ENCODE data around the gene SMCO2.
A peak's percentile ranks its signal among the peaks of the same experiment; 100 is the strongest.

The SMCO2 gene

DNA sequence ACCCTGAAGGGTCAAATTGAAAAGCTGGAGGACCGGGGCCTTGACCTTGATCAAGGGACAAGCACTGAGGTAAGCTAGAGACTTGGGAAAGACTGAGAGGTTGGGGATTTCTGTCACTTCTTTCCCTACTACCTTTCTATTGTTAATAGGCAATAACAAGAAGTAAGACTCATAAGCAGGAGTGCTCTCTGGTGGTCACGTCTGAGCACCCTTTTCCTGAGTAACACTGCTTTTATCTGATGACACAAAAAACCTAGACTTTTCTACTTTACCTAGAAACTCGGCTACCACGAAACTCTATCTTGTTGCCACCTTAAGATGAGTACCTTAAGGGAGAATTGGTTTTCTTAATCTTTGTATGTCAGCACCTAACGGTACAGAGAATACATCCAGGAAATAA, 41.9 kb downstream of the SMCO2 start:
- Histone ChIP-seq H3K36me3 (ENCODE audit: control insufficient read depth, insufficient read depth, low read length) (no peaks in the 10 kb centered on the region), H3K27me3 (replicated peaks; ENCODE audit: control insufficient read depth, insufficient read depth, low read length) (no peaks in the 10 kb centered on the region), H3K4me3 (replicated peaks; ENCODE audit: low read depth, low read length) (no peak overlapping the region)
- TF ChIP-seq, protein P1, sequence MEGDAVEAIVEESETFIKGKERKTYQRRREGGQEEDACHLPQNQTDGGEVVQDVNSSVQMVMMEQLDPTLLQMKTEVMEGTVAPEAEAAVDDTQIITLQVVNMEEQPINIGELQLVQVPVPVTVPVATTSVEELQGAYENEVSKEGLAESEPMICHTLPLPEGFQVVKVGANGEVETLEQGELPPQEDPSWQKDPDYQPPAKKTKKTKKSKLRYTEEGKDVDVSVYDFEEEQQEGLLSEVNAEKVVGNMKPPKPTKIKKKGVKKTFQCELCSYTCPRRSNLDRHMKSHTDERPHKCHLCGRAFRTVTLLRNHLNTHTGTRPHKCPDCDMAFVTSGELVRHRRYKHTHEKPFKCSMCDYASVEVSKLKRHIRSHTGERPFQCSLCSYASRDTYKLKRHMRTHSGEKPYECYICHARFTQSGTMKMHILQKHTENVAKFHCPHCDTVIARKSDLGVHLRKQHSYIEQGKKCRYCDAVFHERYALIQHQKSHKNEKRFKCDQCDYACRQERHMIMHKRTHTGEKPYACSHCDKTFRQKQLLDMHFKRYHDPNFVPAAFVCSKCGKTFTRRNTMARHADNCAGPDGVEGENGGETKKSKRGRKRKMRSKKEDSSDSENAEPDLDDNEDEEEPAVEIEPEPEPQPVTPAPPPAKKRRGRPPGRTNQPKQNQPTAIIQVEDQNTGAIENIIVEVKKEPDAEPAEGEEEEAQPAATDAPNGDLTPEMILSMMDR (IDR thresholded peaks at IDR 0.05; ENCODE audit: insufficient read depth, low read length, poor library complexity, severe bottlenecking), result no peak
- DNase-seq (ENCODE audit: extremely low read depth, insufficient read length), result no peak

DNA sequence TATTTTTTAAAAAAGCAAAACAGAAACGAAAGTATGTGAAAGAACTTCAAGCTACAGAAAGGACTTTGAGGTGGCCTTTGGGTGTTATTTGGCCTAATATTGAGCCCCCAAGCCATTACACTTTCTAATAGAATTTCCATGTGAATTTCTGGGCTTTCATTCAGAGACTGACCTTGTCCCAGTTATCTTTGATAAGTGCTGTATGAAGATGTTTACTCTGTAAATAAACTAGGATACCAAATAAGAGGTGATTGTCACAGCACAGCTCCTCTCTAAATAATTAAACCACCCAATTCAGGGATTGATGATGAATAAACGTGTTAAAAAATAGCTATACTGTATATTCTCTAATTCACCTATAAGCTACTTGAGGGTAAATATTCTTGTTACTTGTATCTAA, 44.7 kb downstream of the SMCO2 start:
- H3K27me3 ChIP-seq (replicated peaks; ENCODE audit: control insufficient read depth, insufficient read depth, low read length), result no peaks in the 10 kb centered on the region
- no peak for DNase-seq (ENCODE audit: extremely low read depth, insufficient read length)
- H3K36me3 ChIP-seq (ENCODE audit: control insufficient read depth, insufficient read depth, low read length), result no peaks in the 10 kb centered on the region
- TF ChIP-seq, protein P1 (IDR thresholded peaks at IDR 0.05; ENCODE audit: insufficient read depth, low read length, poor library complexity, severe bottlenecking), result no peak
- H3K4me3 ChIP-seq (replicated peaks; ENCODE audit: low read depth, low read length), result no peak overlapping the region

DNA sequence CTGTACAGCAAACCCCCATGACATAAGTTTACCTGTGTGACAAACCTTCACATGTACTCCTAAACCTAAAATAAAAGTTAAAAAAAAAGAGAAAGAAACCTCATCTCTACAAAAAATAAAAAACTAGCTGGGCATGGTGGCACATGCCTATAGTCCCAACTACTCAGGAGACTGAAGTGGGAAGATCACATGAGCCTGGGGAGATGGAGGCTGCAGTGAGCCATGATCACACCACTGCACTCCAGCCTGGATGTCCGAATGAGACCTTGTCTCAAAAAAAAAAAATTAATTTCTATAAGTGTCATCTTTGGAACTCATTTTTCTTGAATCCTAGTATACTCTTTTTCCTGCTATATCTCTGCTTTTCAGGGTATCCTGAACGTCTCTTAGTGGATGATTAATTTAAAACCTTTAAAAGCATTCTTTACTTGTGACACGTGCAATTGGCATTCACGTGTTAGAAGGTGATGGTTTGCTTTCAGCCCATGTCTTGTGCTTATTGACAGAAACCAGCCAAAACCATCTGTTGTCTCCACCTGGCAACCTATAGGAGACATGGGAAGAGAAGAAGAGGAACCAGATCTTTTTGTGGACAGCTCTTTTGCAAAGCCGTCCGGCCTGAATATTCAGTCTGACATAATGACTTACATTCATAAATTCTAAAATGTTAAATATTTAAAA, 46.9 kb downstream of the SMCO2 start:
- DNase-seq (ENCODE audit: extremely low read depth, insufficient read length), result no peak
- Histone ChIP-seq H3K4me3 (replicated peaks; ENCODE audit: low read depth, low read length) (no peak overlapping the region), H3K27me3 (replicated peaks; ENCODE audit: control insufficient read depth, insufficient read depth, low read length) (no peaks in the 10 kb centered on the region), H3K36me3 (ENCODE audit: control insufficient read depth, insufficient read depth, low read length) (no peaks in the 10 kb centered on the region)
- TF ChIP-seq, protein P1 (IDR thresholded peaks at IDR 0.05; ENCODE audit: insufficient read depth, low read length, poor library complexity, severe bottlenecking), result no peak

DNA sequence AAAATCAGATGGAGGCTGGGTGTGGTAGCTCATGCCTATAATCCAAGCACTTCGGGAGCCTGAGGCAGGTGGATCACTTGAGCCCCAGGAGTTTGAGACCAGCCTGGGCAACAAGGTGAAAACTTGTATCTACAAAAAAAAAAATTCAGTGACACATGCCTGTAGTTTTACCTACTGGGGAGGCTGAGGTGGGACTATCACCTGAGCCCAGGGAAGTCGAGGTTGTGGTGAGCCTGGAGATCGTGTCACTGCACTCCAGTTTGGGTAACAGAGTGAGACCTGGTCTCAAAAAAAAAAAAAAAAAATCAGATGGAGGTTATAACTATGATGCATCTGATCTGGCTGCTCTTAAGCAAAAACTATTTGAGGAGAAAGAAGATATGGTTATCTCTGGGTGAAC, 50.9 kb downstream of the SMCO2 start:
- Histone ChIP-seq H3K27me3 (replicated peaks; ENCODE audit: control insufficient read depth, insufficient read depth, low read length) (no peaks in the 10 kb centered on the region), H3K36me3 (ENCODE audit: control insufficient read depth, insufficient read depth, low read length) (no peaks in the 10 kb centered on the region), H3K4me3 (replicated peaks; ENCODE audit: low read depth, low read length) (no peak overlapping the region)
- TF ChIP-seq, protein P1 (IDR thresholded peaks at IDR 0.05; ENCODE audit: insufficient read depth, low read length, poor library complexity, severe bottlenecking), result no peak
- no peak for DNase-seq (ENCODE audit: extremely low read depth, insufficient read length)

DNA sequence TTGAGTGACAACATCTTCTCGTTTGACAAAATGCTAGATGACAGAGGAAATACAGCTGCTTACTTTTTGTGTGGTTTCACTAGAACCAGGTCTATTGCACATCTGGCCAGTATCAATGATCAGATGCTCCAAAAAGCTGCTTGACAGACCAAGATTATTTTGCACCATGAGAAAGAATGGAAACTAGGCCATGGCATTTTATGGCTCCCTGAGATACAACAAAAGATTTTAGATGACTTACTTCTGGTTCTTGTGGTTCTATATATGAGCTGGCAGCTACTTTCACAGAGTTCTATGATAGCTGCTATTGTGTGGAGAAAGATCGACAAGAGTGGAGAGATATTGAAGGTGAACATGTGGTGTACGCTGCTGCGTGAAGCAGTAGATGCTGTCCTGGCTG, 51.6 kb downstream of the SMCO2 start:
- DNase-seq (ENCODE audit: extremely low read depth, insufficient read length), result peak; percentile 31
- Histone ChIP-seq H3K36me3 (ENCODE audit: control insufficient read depth, insufficient read depth, low read length) (no peaks in the 10 kb centered on the region), H3K27me3 (replicated peaks; ENCODE audit: control insufficient read depth, insufficient read depth, low read length) (no peaks in the 10 kb centered on the region), H3K4me3 (replicated peaks; ENCODE audit: low read depth, low read length) (no peak overlapping the region)
- TF ChIP-seq, protein P1 (IDR thresholded peaks at IDR 0.05; ENCODE audit: insufficient read depth, low read length, poor library complexity, severe bottlenecking), result no peak

DNA sequence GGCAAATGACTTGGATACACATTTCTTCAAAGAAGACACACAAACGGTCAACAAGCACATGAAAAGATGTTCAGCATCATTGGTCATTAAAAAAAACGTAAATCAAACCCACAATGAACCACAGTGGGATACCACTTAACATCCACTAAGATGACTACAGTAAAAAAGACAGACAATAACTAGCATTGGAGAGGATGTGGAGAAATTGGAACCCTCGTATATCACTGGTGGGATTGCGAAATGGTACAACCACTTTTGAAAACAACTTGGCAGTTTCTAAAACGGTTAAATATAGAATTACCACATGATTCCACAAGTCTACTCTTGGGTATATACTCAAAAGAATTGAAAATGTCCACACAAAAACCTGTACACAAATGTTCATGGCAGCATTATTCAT, 52.2 kb downstream of the SMCO2 start:
- no peak for DNase-seq (ENCODE audit: extremely low read depth, insufficient read length)
- no peaks in the 10 kb centered on the region for H3K27me3 ChIP-seq (replicated peaks; ENCODE audit: control insufficient read depth, insufficient read depth, low read length)
- H3K4me3 ChIP-seq (replicated peaks; ENCODE audit: low read depth, low read length), result no peak overlapping the region
- TF ChIP-seq, protein P1 (IDR thresholded peaks at IDR 0.05; ENCODE audit: insufficient read depth, low read length, poor library complexity, severe bottlenecking), result no peak
- no peaks in the 10 kb centered on the region for H3K36me3 ChIP-seq (ENCODE audit: control insufficient read depth, insufficient read depth, low read length)

Measured in GM06990 (cell line).